Measurements from ENCODE around the gene ECEL1.

DNA sequence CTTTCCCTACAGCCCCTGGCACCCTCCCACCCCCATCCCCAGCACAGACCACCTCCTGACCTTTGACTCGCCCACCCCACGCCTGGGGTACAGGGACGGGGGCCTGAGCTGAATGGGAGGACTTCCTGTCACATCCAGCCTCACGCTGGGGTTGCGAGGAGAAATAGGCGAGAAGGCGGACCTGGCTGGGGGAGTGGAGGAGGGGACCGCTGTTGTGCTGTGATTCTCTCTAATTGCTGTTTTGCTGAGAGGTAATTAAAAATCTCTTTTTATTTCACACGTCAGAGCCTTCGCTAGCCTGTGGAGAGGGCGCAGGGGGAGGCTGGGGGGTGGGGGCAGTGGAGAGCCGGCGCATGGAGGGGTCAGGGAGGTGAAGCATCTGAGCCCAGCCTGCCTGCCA lies 9.7 kb upstream of the ECEL1 start:
- TF ChIP-seq, protein P1, sequence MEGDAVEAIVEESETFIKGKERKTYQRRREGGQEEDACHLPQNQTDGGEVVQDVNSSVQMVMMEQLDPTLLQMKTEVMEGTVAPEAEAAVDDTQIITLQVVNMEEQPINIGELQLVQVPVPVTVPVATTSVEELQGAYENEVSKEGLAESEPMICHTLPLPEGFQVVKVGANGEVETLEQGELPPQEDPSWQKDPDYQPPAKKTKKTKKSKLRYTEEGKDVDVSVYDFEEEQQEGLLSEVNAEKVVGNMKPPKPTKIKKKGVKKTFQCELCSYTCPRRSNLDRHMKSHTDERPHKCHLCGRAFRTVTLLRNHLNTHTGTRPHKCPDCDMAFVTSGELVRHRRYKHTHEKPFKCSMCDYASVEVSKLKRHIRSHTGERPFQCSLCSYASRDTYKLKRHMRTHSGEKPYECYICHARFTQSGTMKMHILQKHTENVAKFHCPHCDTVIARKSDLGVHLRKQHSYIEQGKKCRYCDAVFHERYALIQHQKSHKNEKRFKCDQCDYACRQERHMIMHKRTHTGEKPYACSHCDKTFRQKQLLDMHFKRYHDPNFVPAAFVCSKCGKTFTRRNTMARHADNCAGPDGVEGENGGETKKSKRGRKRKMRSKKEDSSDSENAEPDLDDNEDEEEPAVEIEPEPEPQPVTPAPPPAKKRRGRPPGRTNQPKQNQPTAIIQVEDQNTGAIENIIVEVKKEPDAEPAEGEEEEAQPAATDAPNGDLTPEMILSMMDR (IDR thresholded peaks at IDR 0.05), result no peak
- no peak for TF ChIP-seq EZH2 (IDR thresholded peaks at IDR 0.05; ENCODE audit: borderline replicate concordance, insufficient read depth, low read depth, low read length, poor library complexity, severe bottlenecking)

Data from B cell (primary cell).